ENCODE results near the gene GPR107.

The GPR107 gene

DNA sequence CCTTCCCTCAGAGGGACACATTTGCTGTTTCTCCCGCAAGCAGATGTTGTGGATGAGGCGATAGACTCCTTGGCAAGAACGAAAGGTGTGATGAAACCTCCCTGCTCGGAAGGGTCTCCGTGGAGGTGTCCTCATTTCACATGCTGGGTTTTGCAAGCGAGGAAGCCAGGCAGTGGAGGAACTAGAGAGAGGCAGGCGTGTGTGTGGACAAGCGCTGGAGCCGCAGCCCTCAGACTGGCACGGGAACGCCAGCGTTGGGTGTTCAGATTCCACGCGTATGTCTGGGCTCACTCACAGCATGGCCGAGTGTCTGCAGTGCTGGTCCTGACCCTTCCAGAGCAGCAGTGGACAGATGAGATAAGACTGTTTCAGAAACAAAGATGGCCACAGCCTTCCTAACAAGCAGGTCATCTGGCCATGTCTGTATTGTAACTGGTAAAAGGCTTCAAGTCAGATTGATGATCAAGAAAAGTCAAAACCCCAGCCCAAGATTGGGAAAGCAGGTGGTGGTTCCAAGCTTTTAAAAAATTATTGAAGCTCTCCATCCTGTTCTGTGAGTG, 83.5 kb downstream of the GPR107 start:
- no peak for DNase-seq (ENCODE audit: low read depth, low spot score)

GRCh38 chr9:130137641-130138081, 84.0 kb downstream of the GPR107 start:
- no peak for DNase-seq (ENCODE audit: low read depth, low spot score)

DNA sequence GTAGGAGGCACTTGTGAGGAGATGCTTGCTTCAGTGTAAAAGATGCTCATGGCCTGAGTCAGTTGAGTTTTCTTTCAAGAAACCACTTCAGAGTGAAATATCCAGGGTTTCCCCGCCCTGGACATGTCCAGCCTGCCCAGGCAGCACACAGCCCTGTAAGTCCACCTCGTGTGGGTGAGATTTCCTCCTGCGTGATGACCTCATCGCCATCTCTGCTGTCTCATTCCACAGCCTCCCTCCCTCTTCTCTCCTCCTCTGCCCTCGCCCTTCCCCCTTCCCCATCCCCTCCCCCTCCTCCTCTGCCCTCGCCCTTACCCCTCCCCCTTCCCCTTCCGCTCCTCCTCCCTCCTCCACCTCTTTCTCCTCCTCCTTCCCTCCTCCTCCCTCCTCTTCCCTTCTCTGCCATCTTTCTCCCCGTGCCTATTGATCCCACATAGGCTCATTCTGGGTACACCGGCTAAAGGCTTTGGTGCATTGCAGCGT, 84.5 kb downstream of the GPR107 start:
- no peak for DNase-seq (ENCODE audit: low read depth, low spot score)

GRCh38 chr9:130138791-130139190, 85.1 kb downstream of the GPR107 start:
- DNase-seq (ENCODE audit: low read depth, low spot score) = no peak

GRCh38 chr9:130139251-130139650, 85.5 kb downstream of the GPR107 start:
- no peak for DNase-seq (ENCODE audit: low read depth, low spot score)

DNA sequence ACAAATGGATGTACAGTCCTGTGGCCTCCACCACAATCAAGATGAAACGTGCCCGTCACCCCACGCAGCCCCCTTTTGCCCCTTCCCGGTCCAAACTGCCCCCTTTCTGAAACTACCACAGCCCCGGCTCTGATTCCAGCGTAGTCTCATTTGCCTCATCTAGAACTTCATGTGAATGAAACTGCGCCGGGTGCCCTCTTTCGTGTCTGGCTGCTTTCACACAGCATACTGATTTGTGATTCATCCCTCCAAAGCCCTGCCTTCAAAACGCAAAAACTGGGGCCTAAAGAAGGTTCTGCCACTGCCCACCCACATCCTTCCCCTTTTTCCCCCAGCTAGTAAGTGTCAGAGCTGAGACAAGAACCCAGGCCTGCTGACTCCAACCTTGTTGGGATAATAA, 87.0 kb downstream of the GPR107 start:
- no peak for DNase-seq (ENCODE audit: low read depth, low spot score)

- DNase-seq (ENCODE audit: low read depth, low spot score) = no peak
These were observed 88.3 kb downstream of the GPR107 start for GRCh38 chr9:130142056-130142455.

DNA sequence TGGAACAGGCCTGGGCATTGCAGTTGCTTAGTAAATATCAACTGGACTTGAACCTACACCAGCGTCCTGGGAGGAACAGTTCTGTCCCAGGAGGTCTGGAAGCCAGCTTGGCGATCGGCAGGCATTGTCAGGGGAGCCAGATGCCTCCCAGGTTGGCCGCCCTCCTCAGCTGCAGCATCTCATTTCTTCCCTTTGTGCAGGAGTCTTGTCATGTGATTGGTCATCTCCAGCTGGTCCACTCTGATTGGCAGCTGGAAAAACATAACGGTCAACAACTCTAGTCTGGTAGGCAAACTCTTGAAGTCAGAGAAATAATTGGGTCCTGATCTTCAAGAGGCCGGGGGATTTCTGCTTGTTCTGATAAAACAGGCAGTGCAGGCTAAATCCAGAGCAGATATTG, 88.9 kb downstream of the GPR107 start:
- no peak for DNase-seq (ENCODE audit: low read depth, low spot score)

DNA sequence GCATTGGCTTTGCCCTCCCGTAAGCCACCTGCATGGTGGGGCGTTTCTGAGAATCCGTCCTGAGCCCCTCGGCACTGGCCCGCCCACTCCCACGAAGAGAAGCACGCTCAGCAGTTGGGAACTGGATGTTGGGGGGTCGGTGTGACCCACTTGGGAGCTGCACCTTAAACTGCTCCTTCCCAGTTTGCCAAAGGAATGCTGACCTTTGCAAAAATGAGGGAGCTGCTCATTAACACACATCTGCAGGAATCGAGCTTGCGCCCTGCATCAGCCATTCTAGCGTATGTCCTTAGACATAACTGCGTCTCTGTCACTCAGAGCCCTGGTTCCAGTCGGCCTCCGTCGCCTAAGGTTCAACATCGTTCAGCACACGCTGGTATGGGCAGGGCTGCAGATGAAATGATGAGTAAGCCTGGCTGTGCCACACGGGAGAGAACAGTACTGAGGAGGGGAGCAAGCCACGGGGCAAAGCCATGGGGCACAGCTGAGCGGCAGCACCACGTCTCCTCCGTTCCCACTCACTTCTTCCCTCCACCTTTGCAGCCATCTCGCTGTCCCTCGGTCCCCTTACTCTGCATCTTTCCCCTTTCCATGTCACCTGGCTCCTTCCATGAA, 89.7 kb downstream of the GPR107 start:
- no peak for DNase-seq (ENCODE audit: low read depth, low spot score)

DNA sequence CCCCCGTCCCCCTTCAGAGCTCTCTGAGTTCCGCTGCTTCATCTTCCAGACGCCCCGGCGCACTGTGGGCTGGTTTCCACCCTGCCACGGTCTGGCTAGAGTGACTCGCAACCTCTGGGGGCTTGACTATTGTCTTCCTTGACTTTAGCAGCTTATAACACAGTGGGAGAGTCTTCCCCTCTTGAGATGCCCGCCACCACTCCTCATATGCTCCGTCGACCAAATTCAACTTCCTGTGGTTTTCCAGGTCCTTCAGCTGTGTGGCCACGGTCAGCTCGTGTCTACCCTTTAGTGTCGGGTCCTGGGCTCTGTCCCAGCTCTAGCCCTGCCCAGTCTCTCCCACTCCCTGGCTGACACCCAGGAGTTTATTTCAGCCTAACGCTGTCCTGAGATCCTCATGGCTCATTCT, 90.3 kb downstream of the GPR107 start:
- DNase-seq (ENCODE audit: low read depth, low spot score) = no peak

DNA sequence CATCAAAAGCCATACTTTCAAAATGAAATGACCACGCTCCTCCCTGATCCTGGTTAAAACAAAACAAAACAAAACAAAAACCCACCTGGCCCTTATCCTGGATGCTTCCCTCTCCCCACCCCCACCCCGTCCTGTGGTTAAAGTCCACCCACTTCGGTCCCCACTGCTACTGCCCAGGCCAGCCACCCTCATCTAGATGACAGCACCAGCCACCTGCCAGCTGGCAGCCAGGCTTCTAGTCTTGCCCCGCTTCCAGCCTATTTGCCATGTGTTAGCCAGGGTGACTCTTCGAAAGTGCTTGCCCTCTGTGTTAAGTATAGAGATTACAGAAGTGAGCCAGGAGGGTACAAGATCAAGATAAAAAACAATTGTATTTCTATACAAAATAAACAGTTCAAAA, 91.0 kb downstream of the GPR107 start:
- no peak for DNase-seq (ENCODE audit: low read depth, low spot score)

- DNase-seq (ENCODE audit: low read depth, low spot score) = no peak
These were observed 92.0 kb downstream of the GPR107 start for GRCh38 chr9:130145658-130146057.

DNA sequence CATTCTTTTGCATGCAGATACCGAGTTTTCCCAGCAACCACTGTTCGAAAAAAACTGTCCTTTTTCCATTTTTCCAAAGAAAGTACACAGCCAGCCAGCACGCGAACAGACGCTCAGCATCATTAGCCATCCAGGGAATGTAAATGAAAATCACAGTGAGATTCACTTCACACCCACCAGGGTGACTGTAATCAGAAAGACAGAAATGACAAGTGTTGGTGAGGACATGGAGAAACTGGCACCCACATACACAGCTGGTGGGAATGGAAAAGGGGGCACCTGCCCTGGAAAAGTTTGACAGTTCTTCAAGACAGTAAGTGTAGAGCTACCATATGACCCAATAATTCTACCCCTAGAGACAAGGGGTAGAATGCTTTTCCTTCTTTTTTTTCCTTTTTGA, 93.5 kb downstream of the GPR107 start:
- no peak for DNase-seq (ENCODE audit: low read depth, low spot score)

DNA sequence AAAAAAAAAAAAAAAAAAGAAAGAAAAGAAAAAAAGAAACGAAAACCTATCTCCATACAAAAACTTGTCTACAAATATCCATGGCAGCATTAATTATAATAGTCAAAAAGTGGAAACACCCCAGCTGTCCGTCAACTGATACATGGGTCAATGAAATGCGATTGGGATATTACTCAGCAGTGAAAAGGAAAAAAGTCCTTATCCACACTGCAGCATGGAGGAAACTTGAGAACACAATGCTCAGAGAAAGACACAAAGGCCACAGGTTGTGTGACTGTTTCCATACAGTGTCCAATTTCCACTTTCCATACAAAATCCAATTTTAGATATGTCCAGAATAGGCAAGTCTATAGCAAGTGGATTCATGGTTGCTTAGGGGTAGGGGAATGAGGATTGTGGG, 94.2 kb downstream of the GPR107 start:
- no peak for DNase-seq (ENCODE audit: low read depth, low spot score)

GRCh38 chr9:130149031-130149430, 95.3 kb downstream of the GPR107 start:
- DNase-seq (ENCODE audit: low read depth, low spot score) = no peak

- DNase-seq (ENCODE audit: low read depth, low spot score) = no peak
These were observed 96.1 kb downstream of the GPR107 start for GRCh38 chr9:130149654-130150286.

- no peak for DNase-seq (ENCODE audit: low read depth, low spot score)
These were observed 97.2 kb downstream of the GPR107 start for GRCh38 chr9:130150779-130151382.

GRCh38 chr9:130154816-130155215, 101.1 kb downstream of the GPR107 start:
- no peak for DNase-seq (ENCODE audit: low read depth, low spot score)

GRCh38 chr9:130155647-130156046, 101.9 kb downstream of the GPR107 start:
- DNase-seq (ENCODE audit: low read depth, low spot score) = no peak

- DNase-seq (ENCODE audit: low read depth, low spot score) = no peak
These were observed 103.0 kb downstream of the GPR107 start for GRCh38 chr9:130156672-130157071.

DNA sequence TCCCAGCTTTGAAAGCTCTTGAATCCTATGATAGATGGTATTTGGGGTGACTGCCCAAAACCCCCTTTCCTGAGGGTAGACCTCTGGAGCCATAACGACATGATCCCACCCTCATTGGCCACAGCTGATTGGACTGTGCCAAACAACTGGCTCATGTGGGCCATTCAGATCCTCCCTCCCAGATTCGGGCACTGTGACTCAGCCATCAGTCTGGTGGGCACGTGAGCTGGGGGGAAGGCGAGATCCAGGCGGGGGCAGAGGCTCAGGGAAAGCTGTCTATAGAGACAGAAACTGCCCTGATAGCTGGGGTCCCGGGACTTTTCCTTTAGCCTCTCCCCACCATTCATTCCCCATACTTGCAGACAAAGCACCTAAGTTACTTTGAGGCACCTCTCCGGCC, 103.4 kb downstream of the GPR107 start:
- no peak for DNase-seq (ENCODE audit: low read depth, low spot score)

DNA sequence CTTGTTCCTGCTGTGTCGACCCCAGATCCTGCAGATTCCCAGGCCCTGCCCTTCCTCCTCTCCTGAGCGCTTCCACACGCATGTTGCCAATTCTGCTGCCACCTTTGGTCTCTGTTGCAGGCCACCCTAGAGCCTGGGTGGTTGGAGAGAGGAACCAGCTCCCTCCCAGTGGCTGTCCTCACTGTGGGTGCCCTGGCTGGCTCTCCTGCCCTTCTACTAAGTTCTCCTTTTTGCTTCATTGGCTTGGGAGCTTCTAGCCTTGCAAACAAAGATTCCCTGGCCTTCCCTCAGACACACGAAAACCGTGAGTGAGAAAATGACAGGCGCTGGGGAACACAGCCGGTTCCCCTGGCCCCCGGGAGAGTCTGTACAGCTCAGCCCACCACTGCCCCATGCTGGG, 104.3 kb downstream of the GPR107 start:
- DNase-seq (ENCODE audit: low read depth, low spot score) = no peak

DNA sequence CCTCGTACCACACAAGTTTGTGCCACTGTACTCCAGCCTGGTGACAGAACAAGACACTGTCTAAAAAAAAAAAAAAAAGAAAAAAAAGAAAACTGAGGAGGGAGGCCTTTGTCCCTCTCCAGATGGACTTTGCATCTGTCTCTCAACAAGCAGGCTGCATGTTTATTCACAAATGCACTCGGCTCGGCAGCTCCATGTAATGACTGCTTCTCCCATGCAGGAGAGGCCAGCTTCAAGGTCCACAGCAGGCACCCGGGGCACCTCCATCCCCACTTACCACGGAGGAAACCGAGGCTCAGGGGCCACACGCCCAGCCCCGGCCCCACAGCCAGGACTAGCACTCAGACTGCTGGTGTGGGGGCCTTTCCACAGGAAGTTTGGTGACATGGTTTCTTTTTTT, 105.4 kb downstream of the GPR107 start:
- DNase-seq (ENCODE audit: low read depth, low spot score) = no peak
